ENCODE results near the gene GLDN.

- TF ChIP-seq REST (IDR thresholded peaks at IDR 0.05; ENCODE audit: low read depth, low read length) (no peak), MEF2B (IDR thresholded peaks at IDR 0.05; ENCODE audit: partially characterized antibody, poor library complexity, severe bottlenecking) (no peak), POLR2A (IDR thresholded peaks at IDR 0.05; ENCODE audit: low read depth, low read length) (no peak), CTCF (IDR thresholded peaks at IDR 0.05 in 2 of 3, conservative IDR thresholded peaks at IDR 0.05 in 1 of 3; ENCODE audit: control insufficient read depth in 2 of 3, extremely low read depth in 1 of 3, insufficient read depth in 1 of 3, low read depth in 3 of 3, low read length in 3 of 3) (no peak), JUND (IDR thresholded peaks at IDR 0.05; ENCODE audit: low read depth, low read length) (no peak), MTA3 (IDR thresholded peaks at IDR 0.05; ENCODE audit: borderline replicate concordance, low read length) (no peak), MEF2A (IDR thresholded peaks at IDR 0.05; ENCODE audit: insufficient read depth, low read depth, low read length) (no peak), HDAC2 (IDR thresholded peaks at IDR 0.05) (no peak), MAX (IDR thresholded peaks at IDR 0.05; ENCODE audit: low read depth, low read length) (no peak), ZNF274 (IDR thresholded peaks at IDR 0.05; ENCODE audit: insufficient read depth, insufficient read length) (no peak), KDM1A (IDR thresholded peaks at IDR 0.05; ENCODE audit: borderline replicate concordance) (no peak), MTA2 (IDR thresholded peaks at IDR 0.05; ENCODE audit: low read depth) (no peak), EZH2 (IDR thresholded peaks at IDR 0.05; ENCODE audit: borderline replicate concordance, control insufficient read depth, low read depth, low read length) (no peak)
Observed at GRCh38 chr15:51450001-51450400, 108.5 kb downstream of the GLDN start.
